Stimulated activated CD8-positive, alpha-beta memory T cell treated with anti-CD3 and anti-CD28 coated beads, Interleukin-4, amount 100 ng/mL, for 24 hours (primary cell): ENCODE measurements around the gene TMEM8B.
"Not testable (repeated sequence)": the region's sequence is repeated elsewhere in the genome, so short reads cannot be mapped to it uniquely, and the experiment has no call there.

Experiments
- DNase-seq: peaks from one replicate; pipeline ENCODE4 v3.0.0-alpha.2; 2020; ENCODE audit warnings: low read depth

Gene TMEM8B

DNA sequence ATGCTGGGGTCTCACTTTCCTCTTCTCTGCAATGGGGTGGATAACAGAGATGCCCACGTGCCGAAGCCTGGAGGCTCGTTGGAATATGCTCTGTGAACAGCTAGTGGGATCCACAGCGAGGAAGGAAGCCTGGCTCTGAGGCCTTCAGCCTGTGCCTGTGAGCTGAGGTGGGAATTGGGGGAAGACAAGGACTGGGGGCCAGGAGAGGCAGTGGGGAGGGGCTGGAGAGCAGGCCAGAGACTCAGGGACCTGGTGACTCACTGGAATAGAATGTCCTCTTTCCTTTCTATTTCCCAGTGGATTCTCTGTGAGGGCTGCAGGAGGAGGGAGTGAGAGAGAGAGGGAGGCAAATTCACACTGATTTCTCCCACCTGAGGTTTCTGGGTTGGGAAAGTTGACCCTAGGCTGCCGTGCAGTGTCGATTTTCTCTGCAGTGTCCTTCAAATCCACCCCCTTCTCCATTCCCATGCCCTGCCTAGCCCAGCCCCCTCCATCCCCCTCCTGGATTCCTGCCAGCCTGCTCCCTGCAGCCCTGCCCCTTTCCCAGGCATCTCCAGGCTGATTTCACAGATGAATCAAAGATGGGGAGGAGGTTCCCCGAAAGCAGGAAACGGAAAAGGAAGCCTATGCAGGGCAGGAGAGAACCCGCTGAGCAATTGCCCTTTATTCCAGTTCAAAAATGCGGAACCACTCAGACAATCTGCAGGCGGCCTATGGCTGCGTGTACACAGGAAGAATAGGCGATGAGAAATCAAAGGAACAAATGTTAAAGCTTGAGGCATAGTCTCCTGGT is 78.9 kb downstream of the TMEM8B start:
- DNase-seq = no peak

DNA sequence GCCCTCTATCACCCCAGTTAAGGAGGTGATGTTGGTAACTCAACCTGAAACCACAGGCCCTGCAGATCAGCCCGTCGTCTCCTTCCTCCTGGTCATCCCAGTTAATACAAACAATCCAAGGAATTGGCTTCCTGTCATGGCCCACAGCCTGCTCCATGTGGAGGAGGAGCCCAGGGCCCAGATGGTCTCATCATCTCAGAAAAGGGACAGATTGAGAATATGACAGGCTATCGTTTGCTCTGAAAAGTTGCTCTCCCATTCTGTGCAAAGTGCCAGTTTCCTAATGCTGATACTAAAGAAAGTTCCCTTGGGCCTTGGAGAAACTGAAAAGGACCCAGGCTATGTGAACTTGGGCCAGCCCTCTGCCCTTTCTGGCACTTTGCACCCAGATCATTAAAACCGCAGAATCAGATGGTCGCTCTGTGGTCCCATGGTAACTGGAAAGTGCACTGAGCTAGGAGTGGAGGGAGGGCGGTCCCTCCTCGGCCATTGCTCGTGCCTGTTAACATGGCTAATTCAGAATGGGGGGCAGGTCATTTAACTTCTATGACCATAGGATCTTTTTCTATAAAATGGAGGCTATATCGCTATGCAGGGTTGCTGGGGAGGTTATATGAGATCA is 79.6 kb downstream of the TMEM8B start:
- DNase-seq = no peak

DNA sequence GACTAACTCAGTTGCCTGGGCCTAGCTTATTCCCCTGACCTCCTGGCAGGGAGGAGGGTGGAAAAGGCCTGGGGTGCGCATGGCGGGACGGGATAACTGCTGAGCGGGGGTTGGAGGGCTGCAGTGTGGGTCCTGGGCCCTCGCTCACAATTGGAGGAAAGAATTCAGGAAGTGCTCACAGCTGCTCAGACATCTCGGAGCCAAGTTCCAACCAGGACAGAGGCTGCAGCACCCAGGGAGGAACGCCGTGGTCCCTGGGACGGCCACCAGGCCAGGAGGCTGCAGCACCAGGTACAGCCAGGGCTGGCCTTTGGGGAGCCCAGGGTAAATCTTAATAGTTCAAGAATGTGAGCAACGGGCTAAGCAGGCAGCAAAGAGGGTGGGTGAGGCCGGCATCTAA is 80.2 kb downstream of the TMEM8B start, which contains the start of gene SPAAR:
Gene SPAAR (plus strand): TSS at position 217 of the 400 bp plus-strand sequence. CDS start 974 bp downstream, outside the sequence.
- DNase-seq = no peak

DNA sequence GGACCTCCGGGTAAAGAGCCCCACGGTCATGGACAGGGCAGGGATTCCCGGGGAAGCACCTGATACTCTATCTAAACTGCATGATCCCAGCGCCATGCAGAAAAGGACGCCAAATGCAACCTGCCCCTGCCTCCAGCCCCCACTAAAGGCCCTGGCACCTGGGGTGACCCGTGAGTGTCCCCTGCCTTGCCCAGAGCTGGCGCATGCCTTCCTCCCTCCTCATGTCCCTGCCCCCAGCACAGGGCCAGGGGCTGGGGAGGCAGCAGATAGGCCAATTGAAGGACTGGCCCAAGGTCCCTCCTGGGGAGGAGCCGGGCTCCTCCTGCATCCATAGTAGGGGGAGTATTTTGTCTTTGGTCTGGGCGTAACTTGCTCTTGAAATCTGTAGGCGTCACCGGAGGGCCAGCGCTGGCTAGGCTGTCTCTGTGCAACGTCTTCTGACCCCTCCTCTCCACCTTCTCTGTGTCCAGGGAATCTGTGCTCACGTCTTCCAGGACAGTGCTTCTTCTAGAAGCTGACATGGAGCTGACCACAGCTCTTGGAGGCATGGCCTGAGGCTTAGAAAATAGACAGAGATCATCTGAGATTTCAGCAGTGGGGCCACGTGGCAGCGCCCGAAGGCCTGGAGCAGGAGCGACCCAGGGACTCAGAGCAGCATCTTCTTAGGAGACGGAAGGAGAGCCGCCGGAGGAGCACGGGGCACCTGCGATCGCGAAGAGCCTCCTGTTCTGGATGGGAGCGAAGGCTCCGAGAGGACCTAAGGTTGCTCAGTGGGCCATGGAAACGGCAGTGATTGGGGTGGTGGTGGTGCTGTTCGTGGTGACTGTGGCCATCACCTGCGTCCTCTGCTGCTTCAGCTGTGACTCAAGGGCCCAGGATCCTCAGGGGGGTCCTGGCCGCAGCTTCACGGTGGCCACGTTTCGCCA is 80.9 kb downstream of the TMEM8B start:
- no peak for DNase-seq

DNA sequence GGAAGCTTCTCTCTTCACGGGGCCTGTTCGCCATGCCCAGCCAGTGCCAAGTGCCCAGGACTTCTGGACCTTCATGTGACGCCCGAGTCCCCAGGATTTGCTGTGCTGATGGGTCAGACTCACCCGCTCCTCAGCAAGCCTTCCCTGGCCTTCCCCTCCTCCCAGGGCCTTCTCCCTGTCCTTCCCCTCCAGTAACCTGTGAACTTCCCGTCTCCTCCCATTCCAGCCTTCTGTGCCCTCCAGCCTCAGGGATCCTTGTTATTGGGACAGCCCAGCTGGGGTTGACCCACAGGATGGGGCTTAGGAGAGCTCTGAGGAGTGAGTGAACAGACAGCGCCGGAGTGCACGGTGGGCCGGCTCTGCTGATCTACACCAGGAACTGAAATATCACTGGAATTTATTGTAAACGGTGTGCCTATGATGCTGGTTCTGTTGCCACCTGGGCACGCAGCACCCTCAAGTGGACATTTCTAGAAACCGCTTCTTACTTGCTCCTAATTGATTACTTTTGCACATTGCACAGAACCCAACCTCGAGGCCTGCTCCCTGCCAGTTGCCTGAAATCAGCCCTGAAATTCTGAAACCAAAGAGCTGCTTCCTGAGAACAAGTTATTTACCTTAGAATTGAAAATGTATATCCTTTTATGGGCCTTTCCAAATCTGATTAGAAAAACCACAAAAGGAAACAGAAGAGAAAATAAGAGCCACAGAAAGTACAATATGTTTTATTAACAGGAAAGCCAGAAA is 81.8 kb downstream of the TMEM8B start:
- no peak for DNase-seq

DNA sequence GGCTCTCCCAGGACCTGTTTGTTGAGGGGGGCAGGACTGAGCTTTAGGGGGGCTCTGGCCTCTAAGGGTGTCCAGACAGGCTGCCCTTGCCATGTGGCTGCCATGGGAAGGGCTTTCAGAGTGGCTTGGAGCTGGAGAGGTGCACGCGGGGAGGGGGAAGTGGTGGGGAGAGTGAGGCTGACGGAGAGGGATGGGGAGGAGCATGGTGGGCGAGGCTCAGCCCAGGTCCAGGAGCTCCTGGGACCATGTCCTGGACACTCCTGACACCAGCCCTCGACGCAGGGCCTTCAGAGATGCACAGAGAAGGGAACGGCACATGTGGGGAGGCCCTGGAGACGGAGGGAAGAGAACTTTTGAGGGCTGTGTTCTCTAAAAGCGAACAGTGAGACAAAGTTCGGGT is 82.7 kb downstream of the TMEM8B start:
- DNase-seq = no peak

DNA sequence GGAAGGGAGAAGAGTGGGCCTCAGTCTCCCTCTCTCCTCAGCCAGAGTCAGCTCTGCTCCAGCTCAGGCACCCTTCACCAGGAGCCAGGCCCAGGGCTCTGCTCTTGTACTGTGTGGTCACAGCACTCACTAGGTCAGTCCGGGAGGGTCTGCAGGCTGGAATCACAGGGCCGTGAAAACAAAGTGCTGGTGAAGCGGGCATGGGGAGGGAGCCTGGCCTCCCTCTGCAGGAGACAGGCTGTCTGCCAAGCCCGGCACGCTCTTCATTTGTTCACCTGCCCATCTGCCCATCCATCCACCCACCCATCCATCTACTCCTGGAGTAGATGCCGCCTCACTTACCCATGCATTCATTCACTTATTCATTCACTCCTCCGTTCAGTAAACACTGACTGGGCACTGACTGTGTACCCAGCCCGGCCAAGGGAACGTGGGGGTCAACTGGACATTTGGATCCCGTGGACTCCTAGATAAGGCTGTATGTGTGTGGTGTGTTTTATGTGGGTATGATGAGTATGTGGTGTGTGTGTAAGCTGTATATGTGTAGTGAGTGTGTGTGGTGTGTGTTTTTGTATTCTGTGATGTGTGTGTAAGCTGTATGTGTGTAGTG is 83.9 kb downstream of the TMEM8B start:
- no peak for DNase-seq

DNA sequence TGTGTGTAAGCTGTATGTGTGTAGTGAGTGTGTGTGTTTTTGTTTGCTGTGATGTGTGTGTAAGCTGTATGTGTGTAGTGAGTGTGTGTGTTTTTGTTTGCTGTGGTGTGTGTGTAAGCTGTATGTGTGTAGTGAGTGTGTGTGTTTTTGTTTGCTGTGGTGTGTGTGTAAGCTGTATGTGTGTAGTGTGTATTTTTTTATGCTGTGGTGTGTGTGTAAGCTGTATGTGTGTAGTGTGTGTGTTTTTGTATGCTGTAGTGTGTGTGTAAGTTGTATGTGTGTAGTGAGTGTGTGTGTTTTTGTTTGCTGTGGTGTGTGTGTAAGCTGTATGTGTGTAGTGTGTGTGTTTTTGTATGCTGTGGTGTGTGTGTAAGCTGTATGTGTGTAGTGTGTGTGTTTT is 84.4 kb downstream of the TMEM8B start:
- not testable (repeated sequence) for DNase-seq

DNA sequence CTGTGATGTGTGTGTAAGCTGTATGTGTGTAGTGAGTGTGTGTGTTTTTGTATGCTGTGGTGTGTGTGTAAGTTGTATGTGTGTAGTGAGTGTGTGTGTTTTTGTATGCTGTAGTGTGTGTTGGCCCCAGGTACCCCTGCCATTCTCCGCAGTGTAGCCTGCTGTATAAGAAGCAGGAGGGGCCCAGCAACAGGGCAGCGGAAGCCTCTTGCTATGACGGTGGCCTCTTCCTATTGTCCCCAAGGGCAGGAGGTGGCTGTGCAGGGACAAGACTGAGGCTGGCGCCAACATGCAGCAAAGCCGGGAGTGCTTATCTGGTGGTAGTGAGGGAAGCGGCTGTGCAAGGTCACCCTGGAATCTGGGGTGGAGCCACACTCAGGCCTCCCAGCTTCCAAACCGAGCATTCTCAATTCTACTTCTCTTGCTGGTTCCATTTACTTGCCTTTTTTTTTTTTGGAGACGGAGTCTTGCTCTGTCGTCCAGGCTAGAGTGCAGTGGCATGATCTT is 85.3 kb downstream of the TMEM8B start:
- DNase-seq = no peak
